ENCODE results near the gene MRPL10. TPM values are rescaled to one million over a fixed set of nuclear protein-coding genes. Genes with fewer than 3 reads are reported as not detected.

The MRPL10 gene
- total RNA-seq, 1 donor from 2014 or later, result 48.2 TPM

- Histone ChIP-seq H3K27ac (no peak within 1 kb of the TSS), H3F3A (ENCODE audit: low read depth) (no peaks in the 10 kb centered on the region), H2AFZ (replicated peaks) (peak within 1 kb of the TSS; percentile 83), H4K20me1 (ENCODE audit: low read depth) (peaks cover 5% of the 10 kb centered on the region), H3K79me2 (ENCODE audit: low read depth) (no peaks in the 10 kb centered on the region), H3K4me3 (peak within 1 kb of the TSS; percentile 87), H3K36me3 (no peaks in the 10 kb centered on the region), H3K9ac (peak within 1 kb of the TSS; percentile 50), H3K27me3 (no peaks in the 10 kb centered on the region), H3K4me2 (peak within 1 kb of the TSS; percentile 98), H3K4me1 (peaks cover 5% of the 10 kb centered on the region), H3K9me3 (ENCODE audit: low read depth) (no peaks in the 10 kb centered on the region)
- Mint-ChIP-seq H3K27ac (no peak within 1 kb of the TSS), H3K9me3 (no peaks in the 10 kb centered on the region), H3K27me3 (ENCODE audit: insufficient read depth, low read depth) (no peaks in the 10 kb centered on the region), H3K36me3 (peaks cover 6% of the 10 kb centered on the region), H3K4me3 (peak within 1 kb of the TSS; percentile 94), H3K4me1 (peaks cover 12% of the 10 kb centered on the region)
- peak; percentile 79 for DNase-seq (ENCODE audit: low spot score)
- TF ChIP-seq EZH2phosphoT487 (IDR thresholded peaks at IDR 0.05) (no peak), EZH2 (IDR thresholded peaks at IDR 0.05) (no peak), CTCF (IDR thresholded peaks at IDR 0.05) (peak; percentile 29)
These were observed 9.6 kb downstream of the MRPL10 start, which contains the start of gene OSBPL7 for GRCh38 chr17:47821424-47822391. Gene OSBPL7, minus strand, starts transcription at chr17:47821794. Its CDS starts 1,516 bp downstream, at chr17:47820278.

GRCh38 chr17:47821031-47821423 lies 10.3 kb downstream of the MRPL10 start:
- Histone ChIP-seq H3K4me3 (peak overlapping the region; percentile 87), H3K4me1 (peaks cover 5% of the 10 kb centered on the region), H3K36me3 (no peaks in the 10 kb centered on the region), H3K27ac (no peak overlapping the region), H3K9me3 (ENCODE audit: low read depth) (no peaks in the 10 kb centered on the region), H3K79me2 (ENCODE audit: low read depth) (no peaks in the 10 kb centered on the region), H3F3A (ENCODE audit: low read depth) (no peaks in the 10 kb centered on the region), H3K4me2 (peak overlapping the region; percentile 98), H4K20me1 (ENCODE audit: low read depth) (peaks cover 5% of the 10 kb centered on the region), H3K9ac (peak overlapping the region; percentile 50), H3K27me3 (no peaks in the 10 kb centered on the region), H2AFZ (replicated peaks) (no peak overlapping the region)
- peaks cover 12% of the 10 kb centered on the region for H3K4me1 Mint-ChIP-seq
- no peak for DNase-seq (ENCODE audit: low spot score)
- H3K27me3 Mint-ChIP-seq (ENCODE audit: insufficient read depth, low read depth), result no peaks in the 10 kb centered on the region
- H3K36me3 Mint-ChIP-seq, result peaks cover 4% of the 10 kb centered on the region
- H3K27ac Mint-ChIP-seq, result no peak overlapping the region
- H3K4me3 Mint-ChIP-seq, result peak overlapping the region; percentile 94
- H3K9me3 Mint-ChIP-seq, result no peaks in the 10 kb centered on the region
- no peak for TF ChIP-seq EZH2phosphoT487 (IDR thresholded peaks at IDR 0.05)
- no peak for TF ChIP-seq CTCF (IDR thresholded peaks at IDR 0.05)
- no peak for TF ChIP-seq EZH2 (IDR thresholded peaks at IDR 0.05)

- Histone ChIP-seq H3K36me3 (no peaks in the 10 kb centered on the region), H4K20me1 (ENCODE audit: low read depth) (peaks cover 5% of the 10 kb centered on the region), H2AFZ (replicated peaks) (no peak overlapping the region), H3K9ac (peak overlapping the region; percentile 50), H3K9me3 (ENCODE audit: low read depth) (no peaks in the 10 kb centered on the region), H3K4me3 (no peak overlapping the region), H3K4me2 (no peak overlapping the region), H3K27me3 (no peaks in the 10 kb centered on the region), H3K27ac (no peak overlapping the region), H3F3A (ENCODE audit: low read depth) (no peaks in the 10 kb centered on the region), H3K4me1 (peaks cover 5% of the 10 kb centered on the region), H3K79me2 (ENCODE audit: low read depth) (no peaks in the 10 kb centered on the region)
- TF ChIP-seq CTCF (IDR thresholded peaks at IDR 0.05), result no peak
- no peak for TF ChIP-seq EZH2phosphoT487 (IDR thresholded peaks at IDR 0.05)
- TF ChIP-seq EZH2 (IDR thresholded peaks at IDR 0.05), result no peak
- peaks cover 2% of the 10 kb centered on the region for H3K36me3 Mint-ChIP-seq
- peak overlapping the region; percentile 94 for H3K4me3 Mint-ChIP-seq
- peaks cover 1% of the 10 kb centered on the region for H3K27me3 Mint-ChIP-seq (ENCODE audit: insufficient read depth, low read depth)
- no peak overlapping the region for H3K27ac Mint-ChIP-seq
- H3K4me1 Mint-ChIP-seq, result peaks cover 12% of the 10 kb centered on the region
- no peaks in the 10 kb centered on the region for H3K9me3 Mint-ChIP-seq
- DNase-seq (ENCODE audit: low spot score), result no peak
These were observed 11.1 kb downstream of the MRPL10 start for GRCh38 chr17:47820033-47820789.

All from neural progenitor cell (in vitro differentiated cells).